SK-N-MC (cell line): ENCODE results near the gene GPR176.
"Not testable (repeated sequence)": the region's sequence is repeated elsewhere in the genome, so short reads cannot be mapped to it uniquely, and the experiment has no call there.

Source experiments
- DNase-seq: peaks from one replicate; pipeline ENCODE4 v3.0.0-alpha.2; 2011; ENCODE audit warnings: low read depth, low spot score
- H3K27ac ChIP-seq: fragments of 200-600 bp; sonication (generic); 2 replicates; pipeline ENCODE4 v1.5.1; 2016; ENCODE audit warnings: mixed run types
- H3K36me3 ChIP-seq: fragments of 200-600 bp; sonication (generic); 2 replicates; pipeline ENCODE4 v1.6.1; 2017; ENCODE audit warnings: antibody characterized with exemption, low read length, mixed read lengths; ENCODE audit not compliant: insufficient read depth
- H3K4me3 ChIP-seq: fragments of 200-600 bp; sonication (generic); 2 replicates; pipeline ENCODE4 v1.5.1; 2016
- H3K9ac ChIP-seq: fragments of 200-600 bp; sonication (generic); 2 replicates; pipeline ENCODE4 v1.8.0; 2017; ENCODE audit warnings: mixed run types, mixed read lengths; ENCODE audit not compliant: insufficient read length
- H3K9me3 ChIP-seq: fragments of 200-600 bp; sonication (generic); 2 replicates; pipeline ENCODE4 v1.6.1; 2017; ENCODE audit warnings: low read depth, mild to moderate bottlenecking, antibody characterized with exemption, low read length, moderate library complexity, mixed read lengths
- EZH2 ChIP-seq: fragments of 200-600 bp; sonication (generic); IDR thresholded peaks from one replicate; pipeline ENCODE4 v1.6.1; 2017; ENCODE audit warnings: antibody characterized with exemption
- FOXP2 ChIP-seq: optimal IDR thresholded peaks from 2 replicates; pipeline ENCODE3; 2011; ENCODE audit warnings: mild to moderate bottlenecking, moderate library complexity; ENCODE audit not compliant: insufficient read depth; ENCODE audit errors: extremely low read length, control extremely low read depth
- POLR2AphosphoS5 ChIP-seq: IDR thresholded peaks from 2 replicates; pipeline ENCODE4 v1.6.1; 2012; ENCODE audit warnings: mild to moderate bottlenecking, low read depth, low read length, borderline replicate concordance

The GPR176 gene

GRCh38 chr15:39918688-39919385 is 1.2 kb downstream of the GPR176 start:
- Histone ChIP-seq H3K4me3 (peak overlapping the region; percentile 89), H3K9ac (peak overlapping the region; percentile 74), H3K9me3 (0 out of 2 replicates have a peak, but pooled peaks cover 3% of the 10 kb centered on the region), H3K36me3 (no peaks in the 10 kb centered on the region), H3K27ac (no peak overlapping the region)
- TF ChIP-seq EZH2 (no peak), POLR2AphosphoS5 (no peak), FOXP2 (no peak)
- DNase-seq, result no peak

DNA sequence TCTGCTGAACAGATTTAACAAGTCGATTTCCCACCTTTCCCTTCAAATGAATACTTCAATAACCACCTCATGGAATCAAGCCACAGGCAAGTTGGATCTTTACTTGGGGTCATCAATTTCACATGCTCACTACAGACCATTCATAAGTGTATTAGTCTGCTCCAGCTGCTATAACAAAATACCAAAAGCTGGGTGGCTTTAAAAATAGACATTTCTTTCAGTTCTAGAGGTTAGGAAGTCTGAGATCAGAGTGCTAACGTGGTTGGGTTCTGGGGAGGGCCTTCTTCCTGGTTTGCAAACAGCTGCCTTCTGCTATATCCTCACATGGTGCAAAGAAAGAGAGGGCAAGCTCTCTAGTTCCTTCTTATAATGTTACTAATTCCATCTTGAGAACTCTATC is 5.1 kb downstream of the GPR176 start:
- TF ChIP-seq FOXP2, result no peak
- no peak for TF ChIP-seq POLR2AphosphoS5
- no peak for TF ChIP-seq EZH2
- no peak overlapping the region for H3K4me3 ChIP-seq
- H3K27ac ChIP-seq, result no peak overlapping the region
- H3K9ac ChIP-seq, result no peak overlapping the region
- no peaks in the 10 kb centered on the region for H3K36me3 ChIP-seq
- H3K9me3 ChIP-seq, result 0 out of 2 replicates have a peak, but pooled peaks cover 3% of the 10 kb centered on the region
- no peak for DNase-seq

- no peak for TF ChIP-seq EZH2
- no peak for TF ChIP-seq FOXP2
- no peak for TF ChIP-seq POLR2AphosphoS5
- DNase-seq, result no peak
- no peak overlapping the region for H3K4me3 ChIP-seq
- no peak overlapping the region for H3K9ac ChIP-seq
- H3K36me3 ChIP-seq, result no peaks in the 10 kb centered on the region
- no peak overlapping the region for H3K27ac ChIP-seq
- H3K9me3 ChIP-seq, result no peaks in the 10 kb centered on the region
Measured at GRCh38 chr15:39909007-39909406, 11.1 kb downstream of the GPR176 start.

GRCh38 chr15:39908186-39908585 is 11.9 kb downstream of the GPR176 start:
- H3K9me3 ChIP-seq, result no peaks in the 10 kb centered on the region
- no peak overlapping the region for H3K4me3 ChIP-seq
- H3K9ac ChIP-seq, result no peak overlapping the region
- no peak overlapping the region for H3K27ac ChIP-seq
- TF ChIP-seq EZH2 (no peak), FOXP2 (no peak), POLR2AphosphoS5 (no peak)
- DNase-seq, result no peak
- no peaks in the 10 kb centered on the region for H3K36me3 ChIP-seq

DNA sequence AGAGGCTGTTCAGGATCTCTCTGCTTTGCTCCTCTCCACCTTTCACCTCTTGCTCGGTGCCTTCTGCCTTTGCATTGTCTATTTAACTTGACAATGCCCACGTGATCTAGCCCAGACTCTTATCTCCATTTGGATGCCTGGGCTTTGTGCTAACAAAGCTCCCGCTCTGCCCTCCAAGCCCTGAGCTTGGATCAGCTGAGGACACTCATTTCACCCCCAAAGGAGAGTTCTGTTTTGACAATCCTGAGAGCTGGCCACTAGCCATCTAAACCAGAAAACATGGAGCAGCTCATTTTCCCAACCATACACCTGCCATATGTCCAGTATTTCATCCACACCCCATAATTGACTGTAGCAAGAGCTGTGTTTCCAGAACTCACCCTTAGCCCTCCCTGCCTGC is 12.8 kb downstream of the GPR176 start:
- Histone ChIP-seq H3K27ac (no peak overlapping the region), H3K4me3 (no peak overlapping the region), H3K36me3 (no peaks in the 10 kb centered on the region), H3K9ac (no peak overlapping the region), H3K9me3 (no peaks in the 10 kb centered on the region)
- DNase-seq, result no peak
- TF ChIP-seq EZH2 (no peak), POLR2AphosphoS5 (no peak), FOXP2 (no peak)

- Histone ChIP-seq H3K9me3 (no peaks in the 10 kb centered on the region), H3K27ac (no peak overlapping the region), H3K36me3 (no peaks in the 10 kb centered on the region), H3K4me3 (no peak overlapping the region), H3K9ac (no peak overlapping the region)
- no peak for DNase-seq
- TF ChIP-seq EZH2 (no peak), FOXP2 (no peak), POLR2AphosphoS5 (no peak)
Measured at GRCh38 chr15:39904115-39904514, 16.0 kb downstream of the GPR176 start.

DNA sequence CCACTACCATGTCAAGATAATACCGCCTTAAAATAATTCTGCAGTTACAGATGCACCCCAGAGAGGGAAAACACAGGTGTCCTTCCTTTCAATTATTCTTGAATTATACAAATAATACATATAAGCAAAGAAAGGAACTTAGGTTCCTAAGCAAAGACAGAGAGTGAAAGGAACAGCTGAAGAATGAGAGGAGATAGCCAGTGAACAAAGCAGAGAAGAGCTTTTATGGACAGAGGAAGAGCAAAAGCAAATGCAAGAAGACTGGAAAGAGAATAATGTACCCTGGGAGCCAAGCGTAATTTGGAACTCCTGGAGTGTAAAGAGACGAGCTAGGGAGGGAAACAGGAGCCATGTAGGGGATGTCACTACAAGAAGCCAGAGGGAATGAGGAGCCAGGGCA is 21.7 kb downstream of the GPR176 start:
- no peaks in the 10 kb centered on the region for H3K36me3 ChIP-seq
- DNase-seq, result no peak

DNA sequence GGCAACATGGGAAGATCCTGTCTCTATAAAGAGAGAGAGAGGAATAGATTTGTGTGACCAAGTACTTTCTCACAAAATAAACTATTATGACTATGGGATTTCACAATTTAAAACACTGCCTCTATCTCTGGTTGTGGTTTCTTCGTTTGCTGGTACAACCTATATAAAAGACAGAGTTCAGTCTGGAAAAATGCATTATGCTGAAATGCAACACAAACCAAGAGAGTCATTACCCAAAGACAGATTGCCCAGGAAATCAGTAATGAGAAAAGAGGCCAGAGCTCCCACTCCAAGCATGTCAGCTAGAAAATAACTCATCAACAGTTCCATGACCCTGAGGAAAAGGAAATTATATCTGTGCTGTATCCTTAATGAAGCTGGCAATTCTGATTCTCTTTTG is 23.2 kb downstream of the GPR176 start:
- peak overlapping the region; percentile 28 for H3K4me3 ChIP-seq
- H3K36me3 ChIP-seq, result no peaks in the 10 kb centered on the region

More for the DNA sequence above, 21.7 kb downstream of the GPR176 start:
- Histone ChIP-seq H3K27ac (no peak overlapping the region), H3K4me3 (no peak overlapping the region), H3K9me3 (no peaks in the 10 kb centered on the region), H3K9ac (no peak overlapping the region)
- TF ChIP-seq POLR2AphosphoS5 (no peak), FOXP2 (no peak), EZH2 (no peak)

GRCh38 chr15:39896101-39896500 is 24.0 kb downstream of the GPR176 start:
- TF ChIP-seq EZH2, result no peak
- TF ChIP-seq FOXP2, result no peak
- no peak for TF ChIP-seq POLR2AphosphoS5
- DNase-seq, result no peak
- no peak overlapping the region for H3K27ac ChIP-seq
- H3K36me3 ChIP-seq, result no peaks in the 10 kb centered on the region
- no peaks in the 10 kb centered on the region for H3K9me3 ChIP-seq
- no peak overlapping the region for H3K4me3 ChIP-seq
- no peak overlapping the region for H3K9ac ChIP-seq

More for the DNA sequence above, 23.2 kb downstream of the GPR176 start:
- Histone ChIP-seq H3K9ac (no peak overlapping the region), H3K9me3 (no peaks in the 10 kb centered on the region), H3K27ac (peak overlapping the region; percentile 60)
- no peak; the same call in 1 of the 2 replicates for TF ChIP-seq POLR2AphosphoS5
- no peak for TF ChIP-seq FOXP2
- TF ChIP-seq EZH2, result no peak
- DNase-seq, result no peak

GRCh38 chr15:39893051-39893450 is 27.0 kb downstream of the GPR176 start:
- not testable (repeated sequence) for H3K4me3 ChIP-seq, H3K9ac ChIP-seq, H3K36me3 ChIP-seq, DNase-seq, H3K27ac ChIP-seq, H3K9me3 ChIP-seq
